CD4-positive, alpha-beta memory T cell (primary cell): ENCODE measurements around the gene IMMT. TPM values are rescaled to one million over a fixed set of nuclear protein-coding genes. Genes with fewer than 3 reads are reported as not detected.
A peak's percentile ranks its signal among the peaks of the same experiment; 100 is the strongest.
"Not testable (repeated sequence)": the region's sequence is repeated elsewhere in the genome, so short reads cannot be mapped to it uniquely, and the experiment has no call there.

Source experiments
- CTCF ChIA-PET: fragments of 350-600 bp; sonication (Branson Sonifier 250); formaldehyde crosslinking; loops from one replicate; lab custom pipeline; 2021; ENCODE audit warnings: inconsistent platforms; ENCODE audit not compliant: partially characterized antibody; lab: Charles Lee
- POLR2A ChIA-PET: fragments of 350-600 bp; sonication (Branson Sonifier 250); formaldehyde crosslinking; loops from one replicate; lab custom pipeline; 2021; ENCODE audit not compliant: partially characterized antibody; lab: Charles Lee
- DNase-seq, 5 donors: peaks; one replicate each; pipeline versions ENCODE4 v3.0.0 to v3.0.0-alpha.2; 2020 to 2022; ENCODE audit warnings: mixed read lengths in 1 of 5
- H3K27ac ChIP-seq: one replicate; pipeline ENCODE4 v1.7.0; 2013; ENCODE audit warnings: low read depth, low read length
- H3K27me3 ChIP-seq: 2 replicates; pipeline ENCODE4 v1.7.0; 2013; ENCODE audit warnings: mild to moderate bottlenecking, low read length, moderate library complexity; ENCODE audit not compliant: insufficient read depth
- H3K36me3 ChIP-seq: 2 replicates; pipeline ENCODE4 v1.7.0; 2013; ENCODE audit warnings: mild to moderate bottlenecking, low read length, moderate library complexity; ENCODE audit not compliant: insufficient read depth
- H3K4me1 ChIP-seq: 2 replicates; pipeline ENCODE4 v1.7.0; 2013; ENCODE audit warnings: mild to moderate bottlenecking, low read length, moderate library complexity; ENCODE audit not compliant: insufficient read depth
- H3K4me3 ChIP-seq, 2 donors: one replicate each; pipeline ENCODE4 v1.7.0; 2013; ENCODE audit warnings: low read length in 2 of 2, mild to moderate bottlenecking in 1 of 2
- H3K9me3 ChIP-seq, 2 donors: one replicate each; pipeline ENCODE4 v1.7.0; 2013; ENCODE audit warnings: low read length in 2 of 2, control low read depth in 1 of 2; ENCODE audit not compliant: control insufficient read depth in 1 of 2
- H3K27ac Mint-ChIP-seq, 7 donors: one replicate each; pipeline ENCODE4 v1.8.0; 2020 to 2021; ENCODE audit warnings: mixed read lengths in 7 of 7, mild to moderate bottlenecking in 6 of 7, inconsistent platforms in 3 of 7, moderate library complexity in 3 of 7
- H3K27me3 Mint-ChIP-seq, 2 donors: one replicate each; pipeline ENCODE4 v1.8.0; 2020 to 2021; ENCODE audit warnings: mixed read lengths in 2 of 2
- H3K36me3 Mint-ChIP-seq, 2 donors: one replicate each; pipeline ENCODE4 v1.8.0; 2020 to 2021; ENCODE audit warnings: mixed read lengths in 2 of 2, inconsistent platforms in 1 of 2, mild to moderate bottlenecking in 1 of 2
- H3K4me1 Mint-ChIP-seq, 4 donors: one replicate each; pipeline ENCODE4 v1.8.0; 2020 to 2021; ENCODE audit warnings: mixed read lengths in 4 of 4, mild to moderate bottlenecking in 1 of 4
- H3K4me3 Mint-ChIP-seq, 8 donors: one replicate each; pipeline ENCODE4 v1.8.0; 2020 to 2021; ENCODE audit warnings: mixed read lengths in 8 of 8, mild to moderate bottlenecking in 7 of 8, moderate library complexity in 6 of 8, inconsistent platforms in 3 of 8
- H3K9me3 Mint-ChIP-seq, 8 donors: one replicate each; pipeline ENCODE4 v1.8.0; 2020 to 2021; ENCODE audit warnings: mixed read lengths in 8 of 8, mild to moderate bottlenecking in 5 of 8, inconsistent platforms in 3 of 8, moderate library complexity in 1 of 8
- intact Hi-C: fragments of 100-400 bp; cut with micrococcal nuclease; formaldehyde crosslinking; loops from one replicate; pipeline ENCODE4 v1.15.1; 2023
- polyA plus RNA-seq, 2 donors: library from polyadenylated mRNA; unstranded; fragments of 300-500 nt; fragmentation: Illumina TruSeq; gene quantifications; one replicate each; pipeline ENCODE4 v1.2.3, GENCODE V29; 2021
- total RNA-seq, 2 experiments: library from RNA; stranded (reverse); gene quantifications; one replicate each; pipeline ENCODE4 v1.2.3, GENCODE V29; 2021

The IMMT gene
- total and polyA plus RNA-seq, 4 experiments from 2014 or later = 49.8 to 82.7 (median 78.0) TPM

DNA sequence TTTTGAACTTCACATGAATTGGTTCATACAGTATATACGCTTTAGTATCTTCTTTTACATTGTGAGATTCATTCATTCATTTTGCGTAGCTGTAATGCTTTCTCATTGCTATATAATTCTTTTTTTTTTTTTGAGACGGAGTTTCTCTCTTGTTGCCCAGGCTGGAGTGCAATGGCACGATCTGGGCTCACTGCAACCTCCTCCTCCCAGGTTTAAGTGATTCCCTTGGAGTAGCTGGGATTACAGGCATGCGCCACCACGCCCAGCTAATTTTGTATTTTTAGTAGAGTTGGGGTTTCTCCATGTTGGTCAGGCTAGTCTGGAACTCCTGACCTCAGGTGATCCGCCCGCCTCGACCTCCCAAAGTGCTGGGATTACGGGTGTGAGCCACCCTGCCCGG lies 5.3 kb upstream of the IMMT start:
- H3K27ac ChIP-seq, DNase-seq, H3K27me3 ChIP-seq, H3K36me3 ChIP-seq, H3K4me3 ChIP-seq, H3K9me3 ChIP-seq, intact Hi-C loops, H3K9me3 Mint-ChIP-seq, H3K27me3 Mint-ChIP-seq: not testable (repeated sequence)
- ChIA-PET POLR2A (interaction anchor here (1.0 to 7.5 kb wide), 4 partner anchors 16 to 241 kb away, joined by 4 to 94 read pairs (median 13); partner anchors contain the start of genes KDM3A, POLR1A and PTCD3), CTCF (interaction anchor here (0.8 to 3.3 kb wide), 3 partner anchors 8 to 373 kb away, joined by 3 to 11 read pairs (median 3); no protein-coding TSS in a partner anchor)
- Mint-ChIP-seq H3K4me3 (peak overlapping the region; percentile 63 to 100 (median 90)), H3K36me3 (peaks cover 5 to 19% of the 10 kb centered on the region in 2 donors), H3K27ac (peak overlapping the region in 4 of 7 donors; percentile 16 to 97 (median 82)), H3K4me1 (peaks cover 32 to 54% (median 43%) of the 10 kb centered on the region in 4 donors)
- H3K4me1 ChIP-seq = peaks cover 30% of the 10 kb centered on the region

DNA sequence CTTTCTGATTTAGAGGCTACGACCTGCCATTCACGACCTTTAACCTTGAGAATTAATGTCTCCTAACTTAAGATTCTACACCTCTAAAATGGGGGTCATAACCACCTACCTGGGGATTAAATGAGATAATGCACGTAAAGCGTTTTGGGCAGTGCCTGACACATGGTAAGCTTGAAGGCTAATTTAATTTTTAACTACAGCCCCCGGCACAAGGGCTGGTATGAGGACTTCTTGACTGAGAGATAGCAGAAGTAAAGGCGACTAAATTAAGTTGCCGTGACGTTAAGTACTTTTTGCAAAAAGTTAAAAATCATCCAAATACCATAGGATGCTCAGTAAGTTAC lies 4.5 kb upstream of the IMMT start:
- DNase-seq = no peak
- H3K4me3 Mint-ChIP-seq = peak overlapping the region; percentile 97 to 100 (median 100)
- peaks cover 5 to 21% of the 10 kb centered on the region in 2 donors for H3K36me3 Mint-ChIP-seq
- H3K27me3 Mint-ChIP-seq = no peaks in the 10 kb centered on the region
- peaks cover 30% of the 10 kb centered on the region for H3K4me1 ChIP-seq
- H3K9me3 Mint-ChIP-seq = no peaks in the 10 kb centered on the region
- H3K27ac ChIP-seq = peak overlapping the region; percentile 63
- ChIA-PET POLR2A (interaction anchor here (0.9 to 7.5 kb wide), 6 partner anchors 15 to 241 kb away, joined by 3 to 94 read pairs (median 4); partner anchors contain the start of genes KDM3A, POLR1A and PTCD3), CTCF (interaction anchor here (3.3 kb wide), 1 partner anchor 21 kb away, joined by 11 read pairs; no protein-coding TSS in a partner anchor)
- no peaks in the 10 kb centered on the region for H3K9me3 ChIP-seq
- no peaks in the 10 kb centered on the region for H3K27me3 ChIP-seq
- H3K27ac Mint-ChIP-seq = peak overlapping the region; percentile 76 to 99 (median 97)
- H3K4me3 ChIP-seq = peak overlapping the region; percentile 79 to 86
- intact Hi-C loops = loop anchor here (5.0 to 10.0 kb wide), 3 partner anchors 165 to 422 kb away; partner anchors contain the start of genes CHMP3 and RNF103
- H3K36me3 ChIP-seq = no peaks in the 10 kb centered on the region
- peaks cover 33 to 61% (median 47%) of the 10 kb centered on the region in 4 donors for H3K4me1 Mint-ChIP-seq

DNA sequence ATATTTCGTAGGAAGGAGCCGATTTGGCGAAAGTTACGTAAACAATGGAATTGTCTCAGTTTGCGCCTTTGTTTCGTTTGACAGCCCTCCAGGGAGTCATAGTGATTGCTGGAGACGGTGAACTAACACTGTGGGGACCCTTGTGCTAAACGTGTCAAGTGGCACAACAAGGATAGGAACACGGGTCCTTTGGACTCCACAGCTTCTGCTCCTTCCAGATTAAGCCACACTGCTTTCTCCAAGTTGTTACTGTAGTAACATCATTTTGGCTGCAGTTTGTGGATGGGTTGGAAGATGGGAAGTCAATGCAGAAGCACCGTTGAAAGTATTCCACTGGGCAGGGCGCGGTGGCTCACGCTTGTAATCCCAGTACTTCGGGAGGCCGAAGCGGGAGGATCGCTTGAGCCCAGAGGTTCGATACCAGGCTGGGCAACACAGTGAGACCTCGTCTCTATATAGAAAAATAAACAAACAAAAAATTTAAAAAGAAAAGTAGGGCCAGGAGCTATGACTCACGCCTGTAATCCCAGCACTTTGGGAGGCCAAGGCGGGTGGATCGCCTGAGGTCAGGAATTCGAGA lies 636 bp upstream of the IMMT start:
- intact Hi-C loops = loop anchor here (1.0 to 10.0 kb wide), 6 partner anchors 11 to 426 kb away; partner anchors contain the start of genes CHMP3, PTCD3 and RNF103
- CTCF ChIA-PET = interaction anchor here (1.1 to 3.0 kb wide), 2 partner anchors 11 to 25 kb away, joined by 4 to 14 read pairs; no protein-coding TSS in a partner anchor
- Histone ChIP-seq H3K4me3 (peak overlapping the region; percentile 27 to 100), H3K9me3 (no peaks in the 10 kb centered on the region), H3K4me1 (peaks cover 57% of the 10 kb centered on the region), H3K36me3 (no peaks in the 10 kb centered on the region), H3K27ac (peak overlapping the region; percentile 89), H3K27me3 (no peaks in the 10 kb centered on the region)
- Mint-ChIP-seq H3K36me3 (peaks cover 3 to 18% of the 10 kb centered on the region in 2 donors), H3K27me3 (no peaks in the 10 kb centered on the region), H3K27ac (peak overlapping the region; percentile 83 to 98 (median 96)), H3K9me3 (no peaks in the 10 kb centered on the region), H3K4me1 (peaks cover 32 to 75% (median 53%) of the 10 kb centered on the region in 4 donors), H3K4me3 (peak overlapping the region; percentile 90 to 97 (median 96))
- DNase-seq = peak in 1 of 5 donors; percentile 37
- POLR2A ChIA-PET = interaction anchor here (0.7 to 7.5 kb wide), 13 partner anchors 9 to 869 kb away, joined by 3 to 94 read pairs (median 4); partner anchors contain the start of genes KDM3A, POLR1A, PTCD3 and ST3GAL5

DNA sequence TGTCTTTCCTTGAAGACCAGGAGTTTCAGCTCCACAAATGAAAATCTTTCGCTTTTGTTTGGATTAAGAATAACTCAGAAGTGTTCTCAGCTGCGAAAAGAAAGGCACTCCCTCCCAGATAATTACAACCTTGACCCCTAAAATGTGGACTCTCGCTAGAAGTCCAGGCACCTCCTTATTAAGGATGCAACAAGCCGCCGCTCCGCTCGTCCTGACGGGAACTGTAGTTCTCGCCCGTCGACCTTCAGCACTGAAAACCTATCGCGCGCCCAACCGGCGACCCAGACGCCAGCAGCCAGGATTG lies 559 bp downstream of the IMMT start:
- DNase-seq = no peak
- Histone ChIP-seq H3K27ac (peak overlapping the region; percentile 89), H3K36me3 (no peaks in the 10 kb centered on the region), H3K27me3 (no peaks in the 10 kb centered on the region), H3K4me3 (peak overlapping the region; percentile 27 to 100), H3K4me1 (peaks cover 57% of the 10 kb centered on the region), H3K9me3 (no peaks in the 10 kb centered on the region)
- H3K4me3 Mint-ChIP-seq = peak overlapping the region; percentile 90 to 97 (median 96)
- H3K36me3 Mint-ChIP-seq = peaks cover 12 to 26% of the 10 kb centered on the region in 2 donors
- ChIA-PET CTCF (interaction anchor here (3.0 kb wide), 1 partner anchor 9 kb away, joined by 14 read pairs; no protein-coding TSS in a partner anchor), POLR2A (interaction anchor here (0.6 to 7.5 kb wide), 12 partner anchors 10 to 868 kb away, joined by 3 to 94 read pairs (median 4); partner anchors contain the start of genes KDM3A, POLR1A, PTCD3 and ST3GAL5)
- H3K27me3 Mint-ChIP-seq = no peaks in the 10 kb centered on the region
- peak overlapping the region; percentile 83 to 98 (median 96) for H3K27ac Mint-ChIP-seq
- intact Hi-C loops = loop anchor here (1.0 to 10.0 kb wide), 6 partner anchors 9 to 428 kb away; partner anchors contain the start of genes CHMP3, PTCD3 and RNF103
- peaks cover 39 to 75% (median 56%) of the 10 kb centered on the region in 4 donors for H3K4me1 Mint-ChIP-seq
- H3K9me3 Mint-ChIP-seq = no peaks in the 10 kb centered on the region

DNA sequence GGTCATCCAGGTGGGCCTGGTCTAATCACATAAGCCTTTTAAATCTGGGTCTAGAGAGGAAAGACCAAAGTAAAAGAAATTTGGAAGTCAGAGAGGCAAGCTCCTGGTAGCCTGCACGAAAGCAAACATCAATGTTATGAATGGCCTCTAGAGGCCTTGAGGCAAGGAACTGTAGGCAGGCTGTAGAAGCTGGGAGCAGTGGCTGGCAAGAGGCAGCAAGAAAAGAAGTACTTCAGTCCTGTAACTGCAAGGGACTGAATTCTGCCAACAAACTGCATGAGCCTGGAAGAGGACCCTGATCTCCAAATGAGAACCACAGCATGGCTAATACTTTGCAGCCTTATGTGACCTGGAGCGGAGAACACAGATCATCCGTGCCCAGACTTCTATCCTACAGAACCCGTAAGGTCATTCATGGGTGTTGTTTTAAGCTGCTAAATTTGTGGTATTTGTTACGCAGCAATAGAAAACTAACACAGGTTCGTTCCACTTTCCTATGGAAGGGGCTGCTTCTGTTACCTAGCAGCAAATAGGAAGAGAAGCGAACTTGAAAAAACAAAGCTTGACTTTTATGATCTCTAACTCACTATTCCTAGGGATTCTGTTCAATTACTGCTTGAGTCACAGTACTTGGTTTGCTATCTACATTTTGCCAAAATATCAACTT lies 1.2 kb downstream of the IMMT start:
- no peak for DNase-seq
- H3K36me3 Mint-ChIP-seq = peaks cover 12 to 23% of the 10 kb centered on the region in 2 donors
- H3K27ac ChIP-seq = peak overlapping the region; percentile 89

DNA sequence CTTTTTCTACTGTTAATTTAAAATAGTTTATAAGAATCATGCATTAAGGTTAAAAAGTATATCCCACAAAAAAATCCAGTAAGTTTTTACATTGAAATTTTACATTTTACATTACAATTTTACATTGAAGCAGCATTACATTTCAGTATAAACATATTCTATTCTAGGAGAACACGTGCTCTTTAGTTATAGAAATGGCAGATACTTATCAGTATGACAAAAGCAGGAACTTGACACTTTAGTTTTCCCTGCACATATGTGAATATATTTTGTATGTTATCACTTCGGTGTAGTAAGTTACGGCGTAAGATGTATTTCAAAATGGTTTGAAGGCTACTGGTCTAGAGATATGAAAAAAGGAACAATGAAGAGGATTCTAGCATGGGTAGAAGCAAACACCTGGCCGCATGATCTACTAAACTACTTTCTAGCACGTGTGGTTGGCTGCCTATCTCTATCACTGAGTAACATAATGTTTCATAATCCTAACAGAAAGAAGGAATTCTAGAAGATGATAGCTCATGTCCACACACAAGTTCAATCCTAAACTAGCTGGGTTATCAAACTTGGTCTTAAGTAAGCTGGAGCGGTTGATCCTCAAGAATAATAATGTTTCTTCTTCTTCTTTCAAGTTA lies 5.4 kb downstream of the IMMT start:
- no peaks in the 10 kb centered on the region for H3K27me3 ChIP-seq
- POLR2A ChIA-PET = no interaction called here
- Mint-ChIP-seq H3K27me3 (no peaks in the 10 kb centered on the region), H3K27ac (peak overlapping the region in 3 of 7 donors; percentile 24 to 55 (median 30)), H3K9me3 (no peaks in the 10 kb centered on the region), H3K4me3 (no peak overlapping the region), H3K4me1 (peaks cover 51 to 91% (median 70%) of the 10 kb centered on the region in 4 donors), H3K36me3 (peaks cover 16 to 17% of the 10 kb centered on the region in 2 donors)
- intact Hi-C loops = loop anchor here (10.0 kb wide), 1 partner anchor 155 kb away; no protein-coding TSS in a partner anchor
- no peak for DNase-seq
- H3K9me3 ChIP-seq = no peaks in the 10 kb centered on the region
- H3K4me3 ChIP-seq = no peak overlapping the region
- H3K27ac ChIP-seq = no peak overlapping the region
- peaks cover 94% of the 10 kb centered on the region for H3K4me1 ChIP-seq
- no peaks in the 10 kb centered on the region for H3K36me3 ChIP-seq
- CTCF ChIA-PET = no interaction called here

More for the DNA sequence above, 1.2 kb downstream of the IMMT start:
- POLR2A ChIA-PET = interaction anchor here (0.6 to 7.5 kb wide), 7 partner anchors 9 to 307 kb away, joined by 3 to 94 read pairs (median 4); partner anchors contain the start of genes KDM3A, POLR1A and PTCD3
- no peaks in the 10 kb centered on the region for H3K9me3 Mint-ChIP-seq
- Histone ChIP-seq H3K4me1 (peaks cover 62% of the 10 kb centered on the region), H3K9me3 (no peaks in the 10 kb centered on the region), H3K4me3 (peak overlapping the region; percentile 27 to 100), H3K27me3 (no peaks in the 10 kb centered on the region), H3K36me3 (no peaks in the 10 kb centered on the region)
- peak overlapping the region; percentile 90 to 97 (median 96) for H3K4me3 Mint-ChIP-seq
- intact Hi-C loops = loop anchor here (10.0 kb wide), 1 partner anchor 159 kb away; no protein-coding TSS in a partner anchor
- CTCF ChIA-PET = interaction anchor here (3.0 kb wide), 1 partner anchor 9 kb away, joined by 14 read pairs; no protein-coding TSS in a partner anchor
- H3K27ac Mint-ChIP-seq = peak overlapping the region; percentile 30 to 98 (median 96)
- H3K27me3 Mint-ChIP-seq = no peaks in the 10 kb centered on the region
- peaks cover 36 to 74% (median 55%) of the 10 kb centered on the region in 4 donors for H3K4me1 Mint-ChIP-seq
